IMR-90 (cell line): Measurements from ENCODE around the gene SURF4. TPM values are rescaled to one million over a fixed set of nuclear protein-coding genes. Genes with fewer than 3 reads are reported as not detected.

Source experiments
- ATAC-seq: fragments of 200-7000 bp; cut with Tn5 transposase; 2 replicates; pipeline ENCODE4 v1.9.1; 2020; ENCODE audit warnings: low read depth, mild to moderate bottlenecking, moderate library complexity
- BruUV-seq: library from RNA; stranded (reverse); fragments of 400-500 nt; replicated peaks from 2 replicates; lab custom pipeline; 2021; lab: Mats Ljungman, UMichigan
- CTCF ChIA-PET: fragments of 300-600 bp; formaldehyde crosslinking; extraction: SDS; loops from one replicate; lab custom pipeline; 2021; ENCODE audit warnings: antibody characterized with exemption; lab: Yijun Ruan, JAX
- POLR2A ChIA-PET: fragments of 300-600 bp; sonication (Branson Sonifier 250); formaldehyde crosslinking; loops from one replicate; lab custom pipeline; 2022; ENCODE audit warnings: antibody characterized with exemption; ENCODE audit not compliant: unreplicated experiment; lab: Charles Lee
- DNase-seq: peaks from one replicate; pipeline ENCODE4 v3.0.0; 2013
- H2AFZ ChIP-seq: replicated peaks from 2 replicates; pipeline ENCODE3; 2013; ENCODE audit warnings: low read length, mild to moderate bottlenecking; ENCODE audit not compliant: poor library complexity
- H2AK5ac ChIP-seq: 2 replicates; pipeline ENCODE4 v1.6.1; 2013; ENCODE audit warnings: low read depth, low read length, inconsistent platforms
- H2AK9ac ChIP-seq: replicated peaks from 2 replicates; pipeline ENCODE3; 2013; ENCODE audit warnings: mild to moderate bottlenecking, low read depth, low read length, moderate library complexity; ENCODE audit not compliant: poor library complexity
- H2BK120ac ChIP-seq: 2 replicates; pipeline ENCODE4 v1.6.1; 2013; ENCODE audit warnings: low read depth, low read length, inconsistent platforms
- H2BK15ac ChIP-seq: 3 replicates; pipeline ENCODE4 v1.6.1; 2013; ENCODE audit warnings: low read depth, low read length, inconsistent platforms
- H2BK20ac ChIP-seq: 2 replicates; pipeline ENCODE4 v1.6.1; 2013; ENCODE audit warnings: low read depth, mild to moderate bottlenecking, inconsistent platforms, low read length, moderate library complexity
- H2BK5ac ChIP-seq: 2 replicates; pipeline ENCODE4 v1.6.1; 2013; ENCODE audit warnings: mild to moderate bottlenecking, low read depth, low read length, inconsistent platforms; ENCODE audit not compliant: poor library complexity, severe bottlenecking
- H3K14ac ChIP-seq: replicated peaks from 2 replicates; pipeline ENCODE4 v1.6.1; 2013; ENCODE audit warnings: low read depth, low read length, inconsistent platforms
- H3K18ac ChIP-seq: 2 replicates; pipeline ENCODE4 v1.6.1; 2013; ENCODE audit warnings: low read depth, low read length, control low read depth
- H3K23ac ChIP-seq: 2 replicates; pipeline ENCODE4 v1.6.1; 2013; ENCODE audit warnings: low read depth, low read length, inconsistent platforms
- H3K27ac ChIP-seq: 2 replicates; pipeline ENCODE4 v1.5.1; 2013; ENCODE audit warnings: mild to moderate bottlenecking, control low read depth, low read length; ENCODE audit not compliant: insufficient read depth
- H3K27me3 ChIP-seq: 2 replicates; pipeline ENCODE4 v1.6.1; 2013; ENCODE audit warnings: low read length; ENCODE audit not compliant: control insufficient read depth, insufficient read depth
- H3K36me3 ChIP-seq: 2 replicates; pipeline ENCODE4 v1.6.1; 2013; ENCODE audit warnings: low read length, mixed read lengths; ENCODE audit not compliant: control insufficient read depth, insufficient read depth
- H3K4ac ChIP-seq: 2 replicates; pipeline ENCODE4 v1.6.1; 2013; ENCODE audit warnings: low read depth, low read length, inconsistent platforms
- H3K4me1 ChIP-seq: 2 replicates; pipeline ENCODE4 v1.6.1; 2013; ENCODE audit warnings: low read length, mixed read lengths; ENCODE audit not compliant: control insufficient read depth, insufficient read depth
- H3K4me2 ChIP-seq: 2 replicates; pipeline ENCODE4 v1.6.1; 2013; ENCODE audit warnings: low read depth, mild to moderate bottlenecking, control low read depth, low read length, moderate library complexity
- H3K4me3 ChIP-seq: 2 replicates; pipeline ENCODE4 v1.5.1; 2013; ENCODE audit warnings: low read depth, mild to moderate bottlenecking, control low read depth, low read length, moderate library complexity; ENCODE audit not compliant: insufficient read depth
- H3K56ac ChIP-seq: 2 replicates; pipeline ENCODE4 v1.6.1; 2013; ENCODE audit warnings: low read length, inconsistent platforms; ENCODE audit not compliant: insufficient read depth; ENCODE audit errors: extremely low read depth
- H3K79me1 ChIP-seq, 2 experiments: 2 replicates each; pipeline ENCODE4 v1.6.1; 2013; ENCODE audit warnings: low read length in 2 of 2, inconsistent platforms in 1 of 2, low read depth in 1 of 2
- H3K9ac ChIP-seq: 2 replicates; pipeline ENCODE4 v1.6.1; 2013; ENCODE audit warnings: low read depth, low read length, control low read depth
- H3K9me1 ChIP-seq: 2 replicates; pipeline ENCODE4 v1.6.1; 2013; ENCODE audit warnings: low read length, inconsistent platforms; ENCODE audit not compliant: insufficient read depth
- H3K9me3 ChIP-seq: 2 replicates; pipeline ENCODE4 v1.6.1; 2013; ENCODE audit warnings: low read length; ENCODE audit not compliant: control insufficient read depth, insufficient read depth
- H4K20me1 ChIP-seq: 2 replicates; pipeline ENCODE4 v1.6.1; 2013; ENCODE audit warnings: low read length, inconsistent platforms; ENCODE audit not compliant: insufficient read depth
- H4K5ac ChIP-seq: 2 replicates; pipeline ENCODE4 v1.6.1; 2013; ENCODE audit warnings: mild to moderate bottlenecking, low read depth, low read length, control low read depth
- H4K8ac ChIP-seq, 2 experiments: 2 replicates each; pipeline ENCODE4 v1.6.1; 2013; ENCODE audit warnings: low read depth in 2 of 2, low read length in 2 of 2, control low read depth in 1 of 2, inconsistent platforms in 1 of 2
- H4K91ac ChIP-seq: 2 replicates; pipeline ENCODE4 v1.6.1; 2013; ENCODE audit warnings: low read depth, low read length, inconsistent platforms; ENCODE audit not compliant: insufficient read depth
- MAZ ChIP-seq: IDR thresholded peaks from 2 replicates; pipeline ENCODE4 v1.6.1; 2012; ENCODE audit warnings: low read depth, mild to moderate bottlenecking, low read length, improper control_type of control experiment, moderate library complexity, borderline replicate concordance
- RFX5 ChIP-seq: IDR thresholded peaks from 2 replicates; pipeline ENCODE4 v1.8.0; 2012; ENCODE audit warnings: low read depth, mild to moderate bottlenecking, low read length, moderate library complexity
- whole genome bisulfite sequencing, 2 experiments: methylation state at CpG; one replicate each; pipeline versions ENCODE4 v1.1.5 to v1.1.7; 2013; ENCODE audit warnings: missing lambda C conversion rate in 2 of 2; ENCODE audit not compliant: insufficient read length in 1 of 2; ENCODE audit errors: extremely low coverage in 2 of 2; 5-methylcytosine and 5-hydroxymethylcytosine counted together
- dilution Hi-C: fragments of 300-500 bp; cut with HindIII; formaldehyde crosslinking; loops from one replicate; pipeline ENCODE4 v1.14.3; 2018; ENCODE audit warnings: low sequenced_read_pairs; ENCODE audit not compliant: unreplicated experiment
- in situ Hi-C: fragments of 300-500 bp; cut with MboI; formaldehyde crosslinking; loops from 3 replicates; pipeline ENCODE4 v1.14.3; 2019; ENCODE audit warnings: low sequenced_read_pairs, inconsistent platforms, mixed read lengths
- intact Hi-C: fragments of 100-400 bp; cut with micrococcal nuclease; formaldehyde crosslinking; loops from 2 replicates; pipeline ENCODE4 v1.10.0; 2022
- polyA plus RNA-seq, 3 experiments: library from polyadenylated mRNA; depleted of rRNA; stranded (reverse); fragments of >200 nt; gene quantifications; 2 replicates each; pipeline ENCODE4 v1.2.3, GENCODE V29; 2012; ENCODE audit warnings: low replicate concordance in 1 of 3
- total RNA-seq: library from RNA; depleted of rRNA; stranded (reverse); fragments of >200 nt; gene quantifications from 2 replicates; pipeline ENCODE4 v1.2.3, GENCODE V29; 2012
- TF ChIP-seq, protein P1 (sequence below): fragments of 150-350 bp; IDR thresholded peaks from 2 replicates; pipeline ENCODE4 v1.6.1; 2016; ENCODE audit warnings: low read depth, mild to moderate bottlenecking, low read length, moderate library complexity, borderline replicate concordance
- TF ChIP-seq, protein P2 (sequence below): fragments of 150-350 bp; IDR thresholded peaks from 2 replicates; pipeline ENCODE4 v1.6.1; 2017; ENCODE audit warnings: mild to moderate bottlenecking, antibody characterized with exemption, low read length, low read depth

Gene SURF4
- total and polyA plus RNA-seq, 2 of the 4 experiments (the other 2 are of a cell fraction): 307 to 532 TPM

DNA sequence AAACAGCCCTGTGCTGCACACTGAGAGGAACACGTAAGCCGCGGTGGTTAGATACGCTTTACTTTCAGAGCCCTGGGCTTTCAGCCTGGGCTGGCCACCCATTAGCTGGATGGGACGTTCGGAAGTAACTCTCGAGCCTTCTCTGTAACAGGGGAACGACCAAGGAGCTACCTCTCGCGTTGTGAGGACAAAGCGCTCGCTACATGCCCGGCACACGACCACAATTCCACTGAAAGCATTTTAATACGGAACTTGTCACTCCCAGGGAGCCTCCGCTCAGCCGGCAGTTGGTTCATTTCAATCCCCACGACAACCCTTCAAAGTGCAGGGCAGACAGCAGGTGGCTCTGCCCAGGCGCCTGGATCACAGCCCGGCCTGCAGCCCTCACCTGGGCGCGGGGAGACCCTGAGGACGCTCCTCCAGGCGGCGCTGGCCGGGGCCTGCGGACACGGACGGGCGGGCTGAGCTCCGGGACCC lies 19.9 kb downstream of the SURF4 start:
- peak overlapping the region; percentile 75; the same call in 1 of the 2 replicates for H3K23ac ChIP-seq
- dilution Hi-C loops: no loop called here
- peaks cover 10% of the 10 kb centered on the region; the same call in 1 of the 2 replicates for H3K4me1 ChIP-seq
- POLR2A ChIA-PET: no interaction called here
- H3K9ac ChIP-seq: peak overlapping the region; percentile 87
- H3K36me3 ChIP-seq: peaks cover 42% of the 10 kb centered on the region
- H3K18ac ChIP-seq: no peak overlapping the region
- peak overlapping the region; percentile 66 for H3K4ac ChIP-seq
- H3K9me3 ChIP-seq: no peaks in the 10 kb centered on the region
- TF ChIP-seq, protein P1, sequence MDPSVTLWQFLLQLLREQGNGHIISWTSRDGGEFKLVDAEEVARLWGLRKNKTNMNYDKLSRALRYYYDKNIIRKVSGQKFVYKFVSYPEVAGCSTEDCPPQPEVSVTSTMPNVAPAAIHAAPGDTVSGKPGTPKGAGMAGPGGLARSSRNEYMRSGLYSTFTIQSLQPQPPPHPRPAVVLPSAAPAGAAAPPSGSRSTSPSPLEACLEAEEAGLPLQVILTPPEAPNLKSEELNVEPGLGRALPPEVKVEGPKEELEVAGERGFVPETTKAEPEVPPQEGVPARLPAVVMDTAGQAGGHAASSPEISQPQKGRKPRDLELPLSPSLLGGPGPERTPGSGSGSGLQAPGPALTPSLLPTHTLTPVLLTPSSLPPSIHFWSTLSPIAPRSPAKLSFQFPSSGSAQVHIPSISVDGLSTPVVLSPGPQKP: no peak
- TF ChIP-seq RFX5 (no peak), MAZ (no peak)
- TF ChIP-seq, protein P2, sequence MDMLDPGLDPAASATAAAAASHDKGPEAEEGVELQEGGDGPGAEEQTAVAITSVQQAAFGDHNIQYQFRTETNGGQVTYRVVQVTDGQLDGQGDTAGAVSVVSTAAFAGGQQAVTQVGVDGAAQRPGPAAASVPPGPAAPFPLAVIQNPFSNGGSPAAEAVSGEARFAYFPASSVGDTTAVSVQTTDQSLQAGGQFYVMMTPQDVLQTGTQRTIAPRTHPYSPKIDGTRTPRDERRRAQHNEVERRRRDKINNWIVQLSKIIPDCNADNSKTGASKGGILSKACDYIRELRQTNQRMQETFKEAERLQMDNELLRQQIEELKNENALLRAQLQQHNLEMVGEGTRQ: no peak
- H3K27ac ChIP-seq: peak overlapping the region; percentile 45
- in situ Hi-C loops: no loop called here
- peak overlapping the region; percentile 97 for H3K4me2 ChIP-seq
- peak overlapping the region; percentile 99 for H3K4me3 ChIP-seq
- peak overlapping the region; percentile 79 for H4K5ac ChIP-seq
- no peak overlapping the region; the same call in 1 of the 2 replicates for H3K14ac ChIP-seq
- no peak overlapping the region for H2BK5ac ChIP-seq
- 1% methylated on average over 13 of the region's 31 CpGs; no CpG with 5 or more reads in 1 of the 2 experiments for WGBS, 2 experiments
- H2AK5ac ChIP-seq: peak overlapping the region; percentile 66
- peak overlapping the region; percentile 82 to 85; a peak in 2 of 4 replicates for H4K8ac ChIP-seq
- DNase-seq: no peak
- no peak overlapping the region for H2BK15ac ChIP-seq
- H2BK120ac ChIP-seq: no peak overlapping the region
- BruUV-seq: no TSS peak
- H2AK9ac ChIP-seq: peak overlapping the region; percentile 96
- peak; percentile 19 for ATAC-seq
- no peak overlapping the region for H4K91ac ChIP-seq
- no peaks in the 10 kb centered on the region; the same call in 1 of the 2 replicates for H3K9me1 ChIP-seq
- peak overlapping the region; percentile 75 for H2AFZ ChIP-seq
- H2BK20ac ChIP-seq: no peak overlapping the region
- peak overlapping the region; percentile 60; the same call in 1 of the 2 replicates for H3K56ac ChIP-seq
- H3K27me3 ChIP-seq: no peaks in the 10 kb centered on the region
- intact Hi-C loops: loop anchor here (2.0 kb wide), 1 partner anchor 131 kb away; no protein-coding TSS in a partner anchor
- H4K20me1 ChIP-seq: peaks cover 51% of the 10 kb centered on the region
- H3K79me1 ChIP-seq: peaks cover 22 to 79% of the 10 kb centered on the region in 2 experiments
- CTCF ChIA-PET: no interaction called here
